ENCODE measurements around the gene GVQW3. TPM values are rescaled to one million over a fixed set of nuclear protein-coding genes. Genes with fewer than 3 reads are reported as not detected.

Gene GVQW3
- total RNA-seq, 1 experiment from 2014 or later, result 1.2 TPM

- H3K4me3 ChIP-seq (ENCODE audit: low read length), result no peak overlapping the region
- BruUV-seq (replicated peaks), result no TSS peak
- TF ChIP-seq EZH2phosphoT487 (IDR thresholded peaks at IDR 0.05; ENCODE audit: borderline replicate concordance, low read length), result no peak
- TF ChIP-seq EZH2 (IDR thresholded peaks at IDR 0.05; ENCODE audit: low read length, unreplicated experiment), result no peak
- TF ChIP-seq, protein P1, sequence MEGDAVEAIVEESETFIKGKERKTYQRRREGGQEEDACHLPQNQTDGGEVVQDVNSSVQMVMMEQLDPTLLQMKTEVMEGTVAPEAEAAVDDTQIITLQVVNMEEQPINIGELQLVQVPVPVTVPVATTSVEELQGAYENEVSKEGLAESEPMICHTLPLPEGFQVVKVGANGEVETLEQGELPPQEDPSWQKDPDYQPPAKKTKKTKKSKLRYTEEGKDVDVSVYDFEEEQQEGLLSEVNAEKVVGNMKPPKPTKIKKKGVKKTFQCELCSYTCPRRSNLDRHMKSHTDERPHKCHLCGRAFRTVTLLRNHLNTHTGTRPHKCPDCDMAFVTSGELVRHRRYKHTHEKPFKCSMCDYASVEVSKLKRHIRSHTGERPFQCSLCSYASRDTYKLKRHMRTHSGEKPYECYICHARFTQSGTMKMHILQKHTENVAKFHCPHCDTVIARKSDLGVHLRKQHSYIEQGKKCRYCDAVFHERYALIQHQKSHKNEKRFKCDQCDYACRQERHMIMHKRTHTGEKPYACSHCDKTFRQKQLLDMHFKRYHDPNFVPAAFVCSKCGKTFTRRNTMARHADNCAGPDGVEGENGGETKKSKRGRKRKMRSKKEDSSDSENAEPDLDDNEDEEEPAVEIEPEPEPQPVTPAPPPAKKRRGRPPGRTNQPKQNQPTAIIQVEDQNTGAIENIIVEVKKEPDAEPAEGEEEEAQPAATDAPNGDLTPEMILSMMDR (conservative IDR thresholded peaks at IDR 0.05; ENCODE audit: low read depth, low read length), result no peak
- H4K20me1 ChIP-seq (ENCODE audit: low read length), result peaks cover 25% of the 10 kb centered on the region
- H3K4me1 ChIP-seq (ENCODE audit: insufficient read depth, low read length), result peaks cover 12% of the 10 kb centered on the region
- H3K9ac ChIP-seq (ENCODE audit: low read length), result no peak overlapping the region
- DNase-seq, result no peak
- H3F3A ChIP-seq (ENCODE audit: low read length, unreplicated experiment), result no peaks in the 10 kb centered on the region
- H3K9me3 ChIP-seq (ENCODE audit: low read length), result no peaks in the 10 kb centered on the region
- H3K36me3 ChIP-seq (ENCODE audit: low read depth, low read length), result peaks cover 8% of the 10 kb centered on the region; the same call in 1 of the 2 replicates
- H3K27ac ChIP-seq (ENCODE audit: low read length), result no peak overlapping the region
- no peaks in the 10 kb centered on the region for H3K9me2 ChIP-seq (replicated peaks; ENCODE audit: low read length)
- H3K27me3 ChIP-seq (ENCODE audit: low read length), result no peaks in the 10 kb centered on the region
- ATAC-seq, result no peak
- ChIA-PET CTCF (no interaction called here), POLR2A (ENCODE audit: unreplicated experiment) (no interaction called here)
- peaks cover 94% of the 10 kb centered on the region for H3K79me2 ChIP-seq (ENCODE audit: low read length)
- H2AFZ ChIP-seq (ENCODE audit: low read length), result no peak overlapping the region
- intact Hi-C loops (cut with micrococcal nuclease), result no loop called here
- no peak overlapping the region for H3K4me2 ChIP-seq (ENCODE audit: low read length)
These were observed 12.6 kb upstream of the GVQW3 start for GRCh38 chr11:76368490-76368889.

DNA sequence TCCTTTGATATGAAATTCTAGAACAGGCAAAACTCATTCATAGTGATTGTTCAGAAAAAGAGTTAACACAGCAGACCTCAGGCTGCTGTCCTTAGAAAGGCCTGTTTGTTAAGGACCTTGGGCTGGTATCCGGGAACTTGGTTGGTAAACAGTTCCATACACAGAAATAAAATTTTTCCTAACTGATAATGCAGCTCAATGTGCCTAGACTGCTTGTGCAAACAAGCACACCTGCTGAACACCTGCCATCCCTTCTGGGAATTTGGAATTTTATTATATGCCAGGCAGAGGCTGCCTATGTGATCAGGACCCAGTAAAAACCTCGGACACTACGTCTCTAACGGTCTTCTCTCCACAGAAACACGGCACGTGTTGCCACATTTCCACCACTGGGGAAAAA is 11.7 kb upstream of the GVQW3 start:
- no TSS peak for BruUV-seq (replicated peaks)
- H3K4me3 ChIP-seq (ENCODE audit: low read length), result no peak overlapping the region
- no peaks in the 10 kb centered on the region for H3K27me3 ChIP-seq (ENCODE audit: low read length)
- peaks cover 2% of the 10 kb centered on the region; the same call in 1 of the 2 replicates for H3K36me3 ChIP-seq (ENCODE audit: low read depth, low read length)
- H2AFZ ChIP-seq (ENCODE audit: low read length), result no peak overlapping the region
- peaks cover 94% of the 10 kb centered on the region for H3K79me2 ChIP-seq (ENCODE audit: low read length)
- H3K27ac ChIP-seq (ENCODE audit: low read length), result no peak overlapping the region
- no peaks in the 10 kb centered on the region for H3F3A ChIP-seq (ENCODE audit: low read length, unreplicated experiment)
- no peak for DNase-seq
- POLR2A ChIA-PET (ENCODE audit: unreplicated experiment), result no interaction called here
- H4K20me1 ChIP-seq (ENCODE audit: low read length), result peaks cover 25% of the 10 kb centered on the region
- TF ChIP-seq EZH2phosphoT487 (IDR thresholded peaks at IDR 0.05; ENCODE audit: borderline replicate concordance, low read length), result no peak
- TF ChIP-seq EZH2 (IDR thresholded peaks at IDR 0.05; ENCODE audit: low read length, unreplicated experiment), result no peak
- TF ChIP-seq, protein P1 (conservative IDR thresholded peaks at IDR 0.05; ENCODE audit: low read depth, low read length), result no peak
- H3K9me2 ChIP-seq (replicated peaks; ENCODE audit: low read length), result no peaks in the 10 kb centered on the region
- H3K4me1 ChIP-seq (ENCODE audit: insufficient read depth, low read length), result peaks cover 12% of the 10 kb centered on the region
- no peak overlapping the region for H3K4me2 ChIP-seq (ENCODE audit: low read length)
- CTCF ChIA-PET, result no interaction called here
- H3K9me3 ChIP-seq (ENCODE audit: low read length), result no peaks in the 10 kb centered on the region
- intact Hi-C loops (cut with micrococcal nuclease), result no loop called here
- H3K9ac ChIP-seq (ENCODE audit: low read length), result no peak overlapping the region
- no peak for ATAC-seq

- ChIA-PET POLR2A (ENCODE audit: unreplicated experiment) (no interaction called here), CTCF (no interaction called here)
- Histone ChIP-seq H3K27ac (ENCODE audit: low read length) (peak overlapping the region; percentile 48), H3K79me2 (ENCODE audit: low read length) (peaks cover 94% of the 10 kb centered on the region), H3K4me2 (ENCODE audit: low read length) (peak overlapping the region; percentile 64), H3K9me2 (replicated peaks; ENCODE audit: low read length) (no peaks in the 10 kb centered on the region), H3K36me3 (ENCODE audit: low read depth, low read length) (no peaks in the 10 kb centered on the region), H3K9me3 (ENCODE audit: low read length) (no peaks in the 10 kb centered on the region), H4K20me1 (ENCODE audit: low read length) (peaks cover 39% of the 10 kb centered on the region), H3K4me1 (ENCODE audit: insufficient read depth, low read length) (peaks cover 16% of the 10 kb centered on the region), H3K27me3 (ENCODE audit: low read length) (no peaks in the 10 kb centered on the region), H3K4me3 (ENCODE audit: low read length) (no peak overlapping the region), H2AFZ (ENCODE audit: low read length) (no peak overlapping the region), H3F3A (ENCODE audit: low read length, unreplicated experiment) (no peaks in the 10 kb centered on the region), H3K9ac (ENCODE audit: low read length) (no peak overlapping the region)
- TF ChIP-seq EZH2 (IDR thresholded peaks at IDR 0.05; ENCODE audit: low read length, unreplicated experiment), result no peak
- TF ChIP-seq EZH2phosphoT487 (IDR thresholded peaks at IDR 0.05; ENCODE audit: borderline replicate concordance, low read length), result no peak
- peak; percentile 96 for DNase-seq
- ATAC-seq, result peak; percentile 99
- BruUV-seq (replicated peaks), result no TSS peak
- intact Hi-C loops (cut with micrococcal nuclease), result loop anchor here (5.0 kb wide), 1 partner anchor 141 kb away; no protein-coding TSS in a partner anchor
These were observed 10.0 kb upstream of the GVQW3 start for GRCh38 chr11:76371170-76371569.
